K562 (cell line): ENCODE data around the gene INVS. TPM values are rescaled to one million over a fixed set of nuclear protein-coding genes. Genes with fewer than 3 reads are reported as not detected.

ENCODE experiments used
- CTBP1 ChIP-seq: fragments of 450-650 bp; IDR thresholded peaks from 2 replicates; pipeline ENCODE4 v1.6.1; 2016; ENCODE audit warnings: borderline replicate concordance
- DMBX1 ChIP-seq: fragments of 250-450 bp; sonication (Bioruptor Pico); IDR thresholded peaks from 2 replicates; pipeline ENCODE4 v1.8.0; 2022; ENCODE audit warnings: inconsistent platforms, mild to moderate bottlenecking, moderate library complexity, borderline replicate concordance
- ELF1 ChIP-seq: fragments of 200-800 bp; sonication (Bioruptor generic); IDR thresholded peaks from 2 replicates; pipeline ENCODE4 v1.6.1; 2016; ENCODE audit warnings: missing genetic modification characterization, missing compliant biosample characterization
- FOSL1 ChIP-seq: fragments of 200-800 bp; sonication (Bioruptor generic); conservative IDR thresholded peaks from 2 replicates; pipeline ENCODE4 v1.6.1; 2016; ENCODE audit warnings: missing genetic modification characterization, missing compliant biosample characterization
- FOXK1 ChIP-seq: sonication (generic); formaldehyde crosslinking; IDR thresholded peaks from 2 replicates; pipeline ENCODE4 v1.8.0; 2022; ENCODE audit warnings: missing genetic modification reagents, mild to moderate bottlenecking, borderline replicate concordance
- FOXM1 ChIP-seq, 2 experiments: fragments of 450-650 bp in 1 of 2; sonication (generic) in 1 of 2; formaldehyde crosslinking in 1 of 2; IDR thresholded peaks; 2 replicates each; pipeline versions ENCODE4 v1.6.1 to v1.9.0; 2017 to 2022; ENCODE audit warnings: low read depth in 2 of 2, mild to moderate bottlenecking in 2 of 2, missing genetic modification reagents in 1 of 2, moderate library complexity in 1 of 2
- FOXP1 ChIP-seq: sonication (generic); formaldehyde crosslinking; IDR thresholded peaks from 2 replicates; pipeline ENCODE4 v1.8.0; 2022; ENCODE audit warnings: mild to moderate bottlenecking, missing genetic modification reagents
- HDAC1 ChIP-seq, 2 experiments: fragments of 450-650 bp; IDR thresholded peaks; 2 replicates each; pipeline ENCODE4 v1.6.1; 2016 to 2017; ENCODE audit warnings: inconsistent platforms in 1 of 2, mild to moderate bottlenecking in 1 of 2, moderate library complexity in 1 of 2
- HNRNPUL1 ChIP-seq: fragments of 200-400 bp; formaldehyde crosslinking; IDR thresholded peaks from 2 replicates; pipeline ENCODE4 v1.6.1; 2017; ENCODE audit warnings: low read length
- KDM2B ChIP-seq: fragments of 250-450 bp; sonication (Bioruptor Pico); IDR thresholded peaks from 2 replicates; pipeline ENCODE4 v1.8.0; 2021; ENCODE audit warnings: mild to moderate bottlenecking, moderate library complexity
- KDM4B ChIP-seq, 2 experiments: fragments of 450-650 bp in 1 of 2; sonication (generic) in 1 of 2; IDR thresholded peaks; 2 replicates each; pipeline ENCODE4 v1.6.1; 2016 to 2017; ENCODE audit warnings: borderline replicate concordance in 2 of 2, antibody characterized with exemption in 1 of 2, low read depth in 1 of 2, mild to moderate bottlenecking in 1 of 2
- MYBL2 ChIP-seq, 2 experiments: fragments of 450-650 bp in 1 of 2; sonication (generic) in 1 of 2; formaldehyde crosslinking in 1 of 2; IDR thresholded peaks; 2 replicates each; pipeline versions ENCODE4 v1.6.1 to v1.8.1; 2017 to 2022; ENCODE audit warnings: borderline replicate concordance in 1 of 2, inconsistent platforms in 1 of 2, low read depth in 1 of 2, mild to moderate bottlenecking in 1 of 2, missing genetic modification reagents in 1 of 2, moderate library complexity in 1 of 2
- NFXL1 ChIP-seq: fragments of 450-650 bp; formaldehyde crosslinking; IDR thresholded peaks from 2 replicates; pipeline ENCODE4 v1.4.0; 2021; ENCODE audit warnings: mild to moderate bottlenecking
- RBM15 ChIP-seq: fragments of 200-400 bp; formaldehyde crosslinking; IDR thresholded peaks from 2 replicates; pipeline ENCODE4 v1.6.1; 2018; ENCODE audit warnings: mild to moderate bottlenecking, low read length, moderate library complexity; ENCODE audit not compliant: insufficient read depth
- RCOR1 ChIP-seq, 2 experiments: IDR thresholded peaks; 2 replicates each; pipeline ENCODE4 v1.6.1; 2012; ENCODE audit warnings: low read depth in 2 of 2, low read length in 2 of 2, borderline replicate concordance in 1 of 2, improper control_type of control experiment in 1 of 2
- SMARCE1 ChIP-seq: fragments of 450-650 bp; IDR thresholded peaks from 2 replicates; pipeline ENCODE4 v1.7.1; 2016; ENCODE audit warnings: mild to moderate bottlenecking
- SNRNP70 ChIP-seq: fragments of 200-400 bp; formaldehyde crosslinking; optimal IDR thresholded peaks from 2 replicates; pipeline ENCODE3; 2017; ENCODE audit warnings: low read depth, low read length
- SOX6 ChIP-seq: fragments of 450-650 bp; IDR thresholded peaks from 2 replicates; pipeline ENCODE4 v1.6.1; 2014; ENCODE audit warnings: mild to moderate bottlenecking
- SRSF1 ChIP-seq: fragments of 200-400 bp; formaldehyde crosslinking; IDR thresholded peaks from 2 replicates; pipeline ENCODE4 v1.6.1; 2017; ENCODE audit warnings: mild to moderate bottlenecking, low read depth, low read length, moderate library complexity
- ZNF778 ChIP-seq: fragments of 450-650 bp; formaldehyde crosslinking; IDR thresholded peaks from 2 replicates; pipeline ENCODE4 v1.4.0; 2020; ENCODE audit warnings: mild to moderate bottlenecking, moderate library complexity
- ZZZ3 ChIP-seq: fragments of 450-650 bp; IDR thresholded peaks from 2 replicates; pipeline ENCODE4 v1.6.1; 2016; ENCODE audit warnings: antibody characterized with exemption, mild to moderate bottlenecking, moderate library complexity
- polyA plus RNA-seq, 8 experiments: library from polyadenylated mRNA; depleted of rRNA in 4 of 8; stranded (reverse) in 5 of 8; unstranded in 3 of 8; fragments of >200 nt; fragmentation: Nextera tagmentation in 2 of 8; fragmentation: Illumina TruSeq in 1 of 8; extraction: Ambion mirVana in 2 of 8; extraction: Trizol in 1 of 8; gene quantifications; 2 replicates each; pipeline versions ENCODE4 v1.2.1 to v1.2.3, GENCODE V29; 2011 to 2014; ENCODE audit warnings: inconsistent platforms in 1 of 8, missing spikeins in 1 of 8
- total RNA-seq, 7 experiments: library from RNA; depleted of rRNA in 6 of 7; stranded (reverse); fragments of >200 nt in 6 of 7; fragmentation: Illumina TruSeq in 2 of 7; extraction: Trizol in 2 of 7; gene quantifications; 2 replicates each; pipeline versions ENCODE4 v1.2.1 to v1.2.3, GENCODE V29; 2011 to 2021; ENCODE audit warnings: low replicate concordance in 1 of 7
- TF ChIP-seq, protein P1 (sequence below), 2 experiments: fragments of 450-650 bp in 1 of 2; sonication (generic) in 1 of 2; formaldehyde crosslinking; conservative IDR thresholded peaks; 2 replicates each; pipeline versions ENCODE4 v1.4.0 to v1.8.1; 2020 to 2022; ENCODE audit warnings: mild to moderate bottlenecking in 1 of 2, missing genetic modification reagents in 1 of 2
- TF ChIP-seq, protein P2 (sequence below), 2 experiments: fragments of 150-350 bp in 1 of 2; IDR thresholded peaks; 2 replicates each; pipeline ENCODE4 v1.6.1; 2012 to 2016; ENCODE audit warnings: low read depth in 2 of 2, low read length in 2 of 2, mild to moderate bottlenecking in 1 of 2, moderate library complexity in 1 of 2

Gene INVS
- total and polyA plus RNA-seq, 9 of the 15 experiments (the other 6 are each of a cell fraction or from before 2014, with no cell fraction given): 0.77 to 18.5 (median 10.0) TPM

DNA sequence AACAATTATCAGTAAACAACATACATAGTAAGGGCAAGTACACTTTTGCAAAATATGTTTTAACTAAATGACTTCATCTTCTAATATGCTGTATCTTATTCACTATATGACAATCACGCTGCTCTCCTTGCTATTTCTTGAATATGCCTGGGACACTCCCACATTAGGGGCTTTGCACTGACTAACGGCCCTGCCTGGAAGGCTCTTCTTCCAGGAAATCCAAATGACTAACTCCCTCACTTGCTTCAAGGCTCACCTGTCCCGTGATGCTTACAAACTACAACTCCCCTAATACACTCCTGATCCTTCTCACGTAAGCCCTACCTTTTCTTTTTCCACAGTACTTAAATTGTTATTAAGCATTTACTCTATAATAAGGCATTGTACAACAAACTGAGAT is 10.8 kb upstream of the INVS start (continued):
- TF ChIP-seq CTBP1 (peak; percentile 51; the same call in 1 of the 2 replicates), RCOR1 (IDR thresholded peaks at IDR 0.05; ENCODE audit: borderline replicate concordance in 1 of 2, low read depth in 2 of 2, low read length in 2 of 2) (0 out of 4 replicates have a peak, but pooled peaks of 1 of the 2 experiments have one; percentile 21), ZNF778 (no peak), NFXL1 (CRISPR knock-in tag) (no peak), FOXM1 (IDR thresholded peaks at IDR 0.05; ENCODE audit: low read depth) (peak; percentile 51), FOXM1 (CRISPR knock-in tag; IDR thresholded peaks at IDR 0.05; ENCODE audit: low read depth) (no peak), FOSL1 (tag) (peak; percentile 47), RBM15 (no peak), HDAC1 (IDR thresholded peaks at IDR 0.05) (peak in 1 of 2 experiments; percentile 48; a peak in 1 of 4 replicates), ELF1 (tag) (no peak), SMARCE1 (peak; percentile 36; the same call in 1 of the 2 replicates), KDM4B (IDR thresholded peaks at IDR 0.05; ENCODE audit: borderline replicate concordance in 2 of 2, low read depth in 1 of 2) (no peak), SRSF1 (no peak), DMBX1 (CRISPR knock-in tag) (no peak), KDM2B (CRISPR knock-in tag) (no peak), MYBL2 (IDR thresholded peaks at IDR 0.05; ENCODE audit: low read depth) (peak; percentile 77), MYBL2 (CRISPR knock-in tag; IDR thresholded peaks at IDR 0.05; ENCODE audit: borderline replicate concordance) (no peak), HNRNPUL1 (no peak), FOXK1 (CRISPR knock-in tag) (no peak), ZZZ3 (no peak), SOX6 (0 out of 2 replicates have a peak, but pooled peaks have one; percentile 28), SNRNP70 (no peak), FOXP1 (CRISPR knock-in tag) (no peak)
- TF ChIP-seq, protein P1, sequence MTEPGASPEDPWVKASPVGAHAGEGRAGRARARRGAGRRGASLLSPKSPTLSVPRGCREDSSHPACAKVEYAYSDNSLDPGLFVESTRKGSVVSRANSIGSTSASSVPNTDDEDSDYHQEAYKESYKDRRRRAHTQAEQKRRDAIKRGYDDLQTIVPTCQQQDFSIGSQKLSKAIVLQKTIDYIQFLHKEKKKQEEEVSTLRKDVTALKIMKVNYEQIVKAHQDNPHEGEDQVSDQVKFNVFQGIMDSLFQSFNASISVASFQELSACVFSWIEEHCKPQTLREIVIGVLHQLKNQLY (CRISPR knock-in tag; conservative IDR thresholded peaks at IDR 0.05): no peak
- TF ChIP-seq, protein P2, sequence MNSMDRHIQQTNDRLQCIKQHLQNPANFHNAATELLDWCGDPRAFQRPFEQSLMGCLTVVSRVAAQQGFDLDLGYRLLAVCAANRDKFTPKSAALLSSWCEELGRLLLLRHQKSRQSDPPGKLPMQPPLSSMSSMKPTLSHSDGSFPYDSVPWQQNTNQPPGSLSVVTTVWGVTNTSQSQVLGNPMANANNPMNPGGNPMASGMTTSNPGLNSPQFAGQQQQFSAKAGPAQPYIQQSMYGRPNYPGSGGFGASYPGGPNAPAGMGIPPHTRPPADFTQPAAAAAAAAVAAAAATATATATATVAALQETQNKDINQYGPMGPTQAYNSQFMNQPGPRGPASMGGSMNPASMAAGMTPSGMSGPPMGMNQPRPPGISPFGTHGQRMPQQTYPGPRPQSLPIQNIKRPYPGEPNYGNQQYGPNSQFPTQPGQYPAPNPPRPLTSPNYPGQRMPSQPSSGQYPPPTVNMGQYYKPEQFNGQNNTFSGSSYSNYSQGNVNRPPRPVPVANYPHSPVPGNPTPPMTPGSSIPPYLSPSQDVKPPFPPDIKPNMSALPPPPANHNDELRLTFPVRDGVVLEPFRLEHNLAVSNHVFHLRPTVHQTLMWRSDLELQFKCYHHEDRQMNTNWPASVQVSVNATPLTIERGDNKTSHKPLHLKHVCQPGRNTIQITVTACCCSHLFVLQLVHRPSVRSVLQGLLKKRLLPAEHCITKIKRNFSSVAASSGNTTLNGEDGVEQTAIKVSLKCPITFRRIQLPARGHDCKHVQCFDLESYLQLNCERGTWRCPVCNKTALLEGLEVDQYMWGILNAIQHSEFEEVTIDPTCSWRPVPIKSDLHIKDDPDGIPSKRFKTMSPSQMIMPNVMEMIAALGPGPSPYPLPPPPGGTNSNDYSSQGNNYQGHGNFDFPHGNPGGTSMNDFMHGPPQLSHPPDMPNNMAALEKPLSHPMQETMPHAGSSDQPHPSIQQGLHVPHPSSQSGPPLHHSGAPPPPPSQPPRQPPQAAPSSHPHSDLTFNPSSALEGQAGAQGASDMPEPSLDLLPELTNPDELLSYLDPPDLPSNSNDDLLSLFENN (IDR thresholded peaks at IDR 0.05; ENCODE audit: low read depth in 2 of 2, low read length in 2 of 2): no peak
